Mesangial cell (primary cell): Measurements from ENCODE around the gene OR4S1. TPM values are rescaled to one million over a fixed set of nuclear protein-coding genes. Genes with fewer than 3 reads are reported as not detected.

Source experiments
- total RNA-seq: library from RNA; depleted of rRNA; stranded (reverse); fragments of >200 nt; gene quantifications from 2 replicates; pipeline ENCODE4 v1.2.3, GENCODE V29; 2015

Gene OR4S1
- total RNA-seq = not detected in 2 replicates

GRCh38 chr11:48305923-48306322 is at the start of gene OR4S1:
Gene OR4S1, plus strand, starts transcription at chr11:48306223. Its CDS starts 0 bp downstream, at chr11:48306223.

GRCh38 chr11:48263423-48263911 is 42.6 kb upstream of the OR4S1 start, which contains the start of gene OR4X1:
Gene OR4X1, plus strand, starts transcription at chr11:48263861. Its CDS starts 0 bp downstream, at chr11:48263861.

GRCh38 chr11:48324620-48325019 is 18.6 kb downstream of the OR4S1 start, which contains the start of gene OR4C3:
Gene OR4C3, plus strand, starts transcription at chr11:48324920. Its CDS starts 102 bp downstream, at chr11:48325022.

Other genes starting within 250 kb of the OR4S1 start
- gene OR4B1, start 89.4 kb upstream of the OR4S1 start, total RNA-seq = not detected in 2 replicates
- not detected in 2 replicates for gene OR4X2, start 61.1 kb upstream of the OR4S1 start, total RNA-seq
- not detected in 2 replicates for gene OR4X1, start 42.4 kb upstream of the OR4S1 start, total RNA-seq
- gene OR4C3, start 18.7 kb downstream of the OR4S1 start, total RNA-seq = not detected in 2 replicates
- not detected in 2 replicates for gene OR4C5, start 60.2 kb downstream of the OR4S1 start, total RNA-seq
- gene OR4A47, start 182.6 kb downstream of the OR4S1 start, total RNA-seq = not detected in 2 replicates